HepG2 (cell line): ENCODE measurements around the gene RNF125. TPM values are rescaled to one million over a fixed set of nuclear protein-coding genes. Genes with fewer than 3 reads are reported as not detected.

Experiments used
- ATAC-seq: fragments of 200-7000 bp; cut with Tn5 transposase; 3 replicates; pipeline ENCODE4 v1.9.1; 2020; ENCODE audit warnings: mild to moderate bottlenecking, moderate library complexity
- BruUV-seq: library from RNA; stranded (reverse); fragments of 400-500 nt; replicated peaks from 2 replicates; lab custom pipeline; 2021; lab: Mats Ljungman, UMichigan
- CTCF ChIA-PET: fragments of 300-600 bp; formaldehyde crosslinking; extraction: SDS; loops from one replicate; lab custom pipeline; 2021; ENCODE audit warnings: low total read pairs, inconsistent platforms, low intra/inter-chr PET ratio; lab: Yijun Ruan, JAX
- POLR2A ChIA-PET: fragments of 350-600 bp; sonication (Branson Sonifier 250); formaldehyde crosslinking; loops from one replicate; lab custom pipeline; 2020; ENCODE audit warnings: antibody characterized with exemption, inconsistent platforms; lab: Yijun Ruan, JAX
- DNase-seq: peaks from one replicate; pipeline ENCODE4 v3.0.0-alpha.2; 2015; ENCODE audit warnings: low spot score
- FAIRE-seq: peaks from 3 replicates; lab custom pipeline; 2011; peaks lifted over from hg19 to GRCh38; lab: Jason Lieb, UNC
- H2AFZ ChIP-seq: one replicate; pipeline ENCODE4 v1.6.1; 2011; ENCODE audit warnings: low read length, inconsistent platforms
- H3K27ac ChIP-seq: fragments of 300-600 bp; 3 replicates; pipeline ENCODE4 v1.8.0; 2011; ENCODE audit warnings: mixed run types, mild to moderate bottlenecking, mixed read lengths, low read length, inconsistent platforms; ENCODE audit not compliant: insufficient read depth; ENCODE audit errors: extremely low read length
- H3K27me3 ChIP-seq, 2 experiments: fragments of 200-600 bp in 1 of 2; 2 replicates in 1 of 2; 3 replicates in 1 of 2; pipeline versions ENCODE4 v1.6.0 to v1.8.0; 2011; ENCODE audit warnings: low read length in 2 of 2, mild to moderate bottlenecking in 2 of 2, moderate library complexity in 2 of 2, inconsistent platforms in 1 of 2; ENCODE audit not compliant: insufficient read depth in 2 of 2, control insufficient read depth in 1 of 2
- H3K36me3 ChIP-seq, 2 experiments: fragments of 200-600 bp in 1 of 2; replicated peaks in 1 of 2; 2 replicates in 1 of 2; 3 replicates in 1 of 2; pipeline versions ENCODE4 v1.5.1 to v1.8.0; 2011; ENCODE audit warnings: low read length in 2 of 2, inconsistent platforms in 1 of 2; ENCODE audit not compliant: insufficient read depth in 2 of 2, control insufficient read depth in 1 of 2
- H3K4me1 ChIP-seq: 2 replicates; pipeline ENCODE4 v1.5.1; 2012; ENCODE audit warnings: low read length, inconsistent platforms; ENCODE audit not compliant: insufficient read depth
- H3K4me2 ChIP-seq: 2 replicates; pipeline ENCODE4 v1.6.0; 2011; ENCODE audit warnings: low read depth, low read length, inconsistent platforms
- H3K4me3 ChIP-seq, 3 experiments: fragments of 200-600 bp in 1 of 3; sonication (generic), shearing (Covaris generic) in 1 of 3; replicated peaks in 1 of 3; 2 replicates each; pipeline ENCODE4 v1.5.1; 2011 to 2016; ENCODE audit warnings: low read length in 3 of 3, inconsistent platforms in 2 of 3, low read depth in 2 of 3, mild to moderate bottlenecking in 2 of 3, control low read depth in 1 of 3, mixed read lengths in 1 of 3; ENCODE audit not compliant: insufficient read depth in 1 of 3
- H3K79me2 ChIP-seq: one replicate; pipeline ENCODE4 v1.6.1; 2011; ENCODE audit warnings: low read length, inconsistent platforms; ENCODE audit not compliant: insufficient read depth
- H3K9ac ChIP-seq: 2 replicates; pipeline ENCODE4 v1.6.0; 2011; ENCODE audit warnings: mild to moderate bottlenecking, low read depth, low read length, inconsistent platforms; ENCODE audit not compliant: insufficient read depth
- H3K9me3 ChIP-seq: 2 replicates; pipeline ENCODE4 v1.5.1; 2012; ENCODE audit warnings: mild to moderate bottlenecking, low read length
- H4K20me1 ChIP-seq: 2 replicates; pipeline ENCODE4 v1.6.0; 2011; ENCODE audit warnings: inconsistent platforms, mild to moderate bottlenecking, low read length, moderate library complexity; ENCODE audit not compliant: insufficient read depth
- ARNT ChIP-seq: fragments of 450-650 bp; IDR thresholded peaks from 2 replicates; pipeline ENCODE4 v1.6.1; 2017
- BORCS8-MEF2B ChIP-seq: sonication (generic); formaldehyde crosslinking; IDR thresholded peaks from 2 replicates; pipeline ENCODE4 v1.8.0; 2022; ENCODE audit warnings: mild to moderate bottlenecking, missing genetic modification reagents
- DPF2 ChIP-seq: sonication (generic); formaldehyde crosslinking; IDR thresholded peaks from 2 replicates; pipeline ENCODE4 v1.4.0; 2020; ENCODE audit warnings: mild to moderate bottlenecking, low read depth, missing genetic modification reagents, borderline replicate concordance
- LCORL ChIP-seq, 2 experiments: fragments of 450-650 bp in 1 of 2; sonication (generic) in 1 of 2; formaldehyde crosslinking in 1 of 2; IDR thresholded peaks; 2 replicates each; pipeline versions ENCODE4 v1.5.0 to v1.6.1; 2017 to 2020; ENCODE audit warnings: antibody characterized with exemption in 1 of 2, missing genetic modification reagents in 1 of 2
- NR2C2 ChIP-seq: sonication (generic); formaldehyde crosslinking; IDR thresholded peaks from 2 replicates; pipeline ENCODE4 v1.4.0; 2020; ENCODE audit warnings: missing genetic modification reagents, mild to moderate bottlenecking, moderate library complexity, borderline replicate concordance
- ZFAT ChIP-seq: sonication (generic); formaldehyde crosslinking; conservative IDR thresholded peaks from 2 replicates; pipeline ENCODE4 v1.8.1; 2023; ENCODE audit warnings: missing genetic modification reagents, inconsistent platforms
- ZMYM3 ChIP-seq: sonication (generic); formaldehyde crosslinking; IDR thresholded peaks from 2 replicates; pipeline ENCODE4 v1.5.1; 2020; ENCODE audit warnings: mild to moderate bottlenecking, missing genetic modification reagents
- ZSCAN12 ChIP-seq: sonication (generic); formaldehyde crosslinking; IDR thresholded peaks from 2 replicates; pipeline ENCODE4 v1.9.0; 2021; ENCODE audit warnings: mild to moderate bottlenecking, missing genetic modification reagents
- ZSCAN9 ChIP-seq: IDR thresholded peaks from 2 replicates; pipeline ENCODE4 v1.6.1; 2016; ENCODE audit warnings: borderline replicate concordance
- ZXDC ChIP-seq: sonication (generic); formaldehyde crosslinking; IDR thresholded peaks from 2 replicates; pipeline ENCODE4 v1.5.0; 2020; ENCODE audit warnings: mild to moderate bottlenecking, missing genetic modification reagents
- WGBS: methylation state at CpG from one replicate; pipeline ENCODE4 v1.1.6; 2017; ENCODE audit warnings: low lambda C conversion rate; 5-methylcytosine and 5-hydroxymethylcytosine counted together
- in situ Hi-C: cut with HindIII; loops from 2 replicates; pipeline ENCODE4 v1.10.0; 2017; ENCODE audit warnings: low pct_unique_long_range_greater_than_20kb; ENCODE audit not compliant: extremely low pct_ligation_motif_present
- intact Hi-C: fragments of 100-400 bp; cut with micrococcal nuclease; formaldehyde crosslinking; loops from one replicate; pipeline ENCODE4 v1.10.0; 2022; ENCODE audit not compliant: unreplicated experiment
- polyA plus RNA-seq, 8 experiments: library from polyadenylated mRNA; depleted of rRNA in 3 of 8; stranded (reverse) in 7 of 8; unstranded in 1 of 8; fragments of >200 nt; fragmentation: Illumina TruSeq in 4 of 8; extraction: Trizol in 4 of 8; gene quantifications; 2 replicates each; pipeline versions ENCODE4 v1.2.1 to v1.2.3, GENCODE V29; 2011 to 2016; ENCODE audit warnings: low read depth in 4 of 8, missing spikeins in 1 of 8, mixed read lengths in 1 of 8; ENCODE audit not compliant: insufficient read depth in 1 of 8
- total RNA-seq, 5 experiments: library from RNA; depleted of rRNA; stranded (reverse); fragments of >200 nt; fragmentation: Illumina TruSeq; extraction: Trizol; gene quantifications; 2 replicates each; pipeline ENCODE4 v1.2.3, GENCODE V29; 2016; ENCODE audit warnings: low read depth in 1 of 5

Gene RNF125
- total and polyA plus RNA-seq, 2 of the 13 experiments (the other 11 are each of a cell fraction or from before 2014, with no cell fraction given): 0.58 to 1.8 TPM

- TF ChIP-seq ZFAT (CRISPR knock-in tag): no peak
- TF ChIP-seq ZSCAN12 (CRISPR knock-in tag): no peak
- TF ChIP-seq BORCS8-MEF2B: no peak
- no peak for TF ChIP-seq ZXDC (CRISPR knock-in tag)
- TF ChIP-seq NR2C2 (CRISPR knock-in tag): no peak
- no peak for TF ChIP-seq DPF2 (CRISPR knock-in tag)
- TF ChIP-seq ZSCAN9 (CRISPR knock-in tag): no peak
- TF ChIP-seq ZMYM3 (CRISPR knock-in tag): no peak
These were observed 31.0 kb downstream of the RNF125 start (continued) for GRCh38 chr18:32049393-32050171.

- no peaks in the 10 kb centered on the region for H3K79me2 ChIP-seq
- no peaks in the 10 kb centered on the region for H3K36me3 ChIP-seq
- no peak overlapping the region for H3K27ac ChIP-seq
- ChIA-PET POLR2A (no interaction called here), CTCF (no interaction called here)
- in situ Hi-C loops (no loop called here), intact Hi-C loops (no loop called here)
- FAIRE-seq (no peak), ATAC-seq (no peak), DNase-seq (no peak)
- no peaks in the 10 kb centered on the region for H3K4me1 ChIP-seq
- no peak overlapping the region for H3K4me3 ChIP-seq
- H3K9me3 ChIP-seq: no peaks in the 10 kb centered on the region
- H3K27me3 ChIP-seq: no peaks in the 10 kb centered on the region; a peak in 2 of 5 replicates
- no peaks in the 10 kb centered on the region for H4K20me1 ChIP-seq
- no peak overlapping the region for H3K9ac ChIP-seq
- WGBS: 83% methylated on average over 3 of the region's 3 CpGs
- H2AFZ ChIP-seq: no peak overlapping the region
- H3K4me2 ChIP-seq: no peak overlapping the region
- peak; percentile 78 for TF ChIP-seq LCORL (IDR thresholded peaks at IDR 0.05)
- no peak for TF ChIP-seq LCORL (CRISPR knock-in tag; IDR thresholded peaks at IDR 0.05)
- TF ChIP-seq ARNT: no peak
- BruUV-seq: no TSS peak
These were observed 38.2 kb downstream of the RNF125 start for GRCh38 chr18:32056613-32057358.
